Activated naive CD4-positive, alpha-beta T cell treated with anti-CD3 and anti-CD28 coated beads, Interleukin-2, amount 50 U/mL, for 24 hours (primary cell): ENCODE data around the gene RSPO3.

Experiments used
- H3K27ac Mint-ChIP-seq: one replicate; pipeline ENCODE4 v1.8.0; 2021; ENCODE audit warnings: mild to moderate bottlenecking, mixed read lengths
- H3K27me3 Mint-ChIP-seq: one replicate; pipeline ENCODE4 v1.8.0; 2021; ENCODE audit warnings: mixed read lengths
- H3K36me3 Mint-ChIP-seq: one replicate; pipeline ENCODE4 v1.8.0; 2021; ENCODE audit warnings: mixed read lengths
- H3K4me1 Mint-ChIP-seq: one replicate; pipeline ENCODE4 v1.8.0; 2021; ENCODE audit warnings: mixed read lengths
- H3K4me3 Mint-ChIP-seq: one replicate; pipeline ENCODE4 v1.8.0; 2021; ENCODE audit warnings: mild to moderate bottlenecking, mixed read lengths
- H3K9me3 Mint-ChIP-seq: one replicate; pipeline ENCODE4 v1.8.0; 2021; ENCODE audit warnings: mixed read lengths

Gene RSPO3

GRCh38 chr6:127100510-127101140 lies 17.8 kb upstream of the RSPO3 start:
- H3K9me3 Mint-ChIP-seq, result no peaks in the 10 kb centered on the region
- no peak overlapping the region for H3K4me3 Mint-ChIP-seq
- H3K27ac Mint-ChIP-seq, result no peak overlapping the region
- H3K36me3 Mint-ChIP-seq, result no peaks in the 10 kb centered on the region
- H3K27me3 Mint-ChIP-seq, result peaks cover 8% of the 10 kb centered on the region
- H3K4me1 Mint-ChIP-seq, result no peaks in the 10 kb centered on the region

- no peaks in the 10 kb centered on the region for H3K4me1 Mint-ChIP-seq
- no peak overlapping the region for H3K4me3 Mint-ChIP-seq
- H3K27ac Mint-ChIP-seq, result no peak overlapping the region
- H3K27me3 Mint-ChIP-seq, result peaks cover 14% of the 10 kb centered on the region
- H3K9me3 Mint-ChIP-seq, result no peaks in the 10 kb centered on the region
- no peaks in the 10 kb centered on the region for H3K36me3 Mint-ChIP-seq
These were observed 16.2 kb upstream of the RSPO3 start for GRCh38 chr6:127102299-127102698.

- H3K36me3 Mint-ChIP-seq, result no peaks in the 10 kb centered on the region
- H3K9me3 Mint-ChIP-seq, result no peaks in the 10 kb centered on the region
- peaks cover 14% of the 10 kb centered on the region for H3K27me3 Mint-ChIP-seq
- no peak overlapping the region for H3K4me3 Mint-ChIP-seq
- H3K27ac Mint-ChIP-seq, result no peak overlapping the region
- no peaks in the 10 kb centered on the region for H3K4me1 Mint-ChIP-seq
These were observed 15.6 kb upstream of the RSPO3 start for GRCh38 chr6:127102859-127103258.

GRCh38 chr6:127103482-127103881 lies 15.0 kb upstream of the RSPO3 start:
- Mint-ChIP-seq H3K9me3 (no peaks in the 10 kb centered on the region), H3K4me3 (no peak overlapping the region), H3K36me3 (no peaks in the 10 kb centered on the region), H3K4me1 (no peaks in the 10 kb centered on the region), H3K27me3 (peaks cover 14% of the 10 kb centered on the region), H3K27ac (no peak overlapping the region)

GRCh38 chr6:127107916-127108315 lies 10.6 kb upstream of the RSPO3 start:
- Mint-ChIP-seq H3K9me3 (no peaks in the 10 kb centered on the region), H3K27me3 (peaks cover 21% of the 10 kb centered on the region), H3K27ac (no peak overlapping the region), H3K36me3 (no peaks in the 10 kb centered on the region), H3K4me1 (no peaks in the 10 kb centered on the region), H3K4me3 (no peak overlapping the region)

- no peaks in the 10 kb centered on the region for H3K9me3 Mint-ChIP-seq
- no peaks in the 10 kb centered on the region for H3K4me1 Mint-ChIP-seq
- H3K27ac Mint-ChIP-seq, result no peak overlapping the region
- H3K27me3 Mint-ChIP-seq, result peaks cover 23% of the 10 kb centered on the region
- no peak overlapping the region for H3K4me3 Mint-ChIP-seq
- H3K36me3 Mint-ChIP-seq, result no peaks in the 10 kb centered on the region
These were observed 7.8 kb upstream of the RSPO3 start for GRCh38 chr6:127110712-127111111.

GRCh38 chr6:127111526-127111925 lies 6.9 kb upstream of the RSPO3 start:
- Mint-ChIP-seq H3K4me3 (no peak overlapping the region), H3K9me3 (no peaks in the 10 kb centered on the region), H3K36me3 (no peaks in the 10 kb centered on the region), H3K4me1 (no peaks in the 10 kb centered on the region), H3K27ac (no peak overlapping the region), H3K27me3 (peaks cover 26% of the 10 kb centered on the region)

- H3K9me3 Mint-ChIP-seq, result no peaks in the 10 kb centered on the region
- no peak overlapping the region for H3K27ac Mint-ChIP-seq
- H3K4me3 Mint-ChIP-seq, result no peak overlapping the region
- H3K27me3 Mint-ChIP-seq, result peaks cover 29% of the 10 kb centered on the region
- no peaks in the 10 kb centered on the region for H3K36me3 Mint-ChIP-seq
- peaks cover 10% of the 10 kb centered on the region for H3K4me1 Mint-ChIP-seq
These were observed 4.2 kb upstream of the RSPO3 start for GRCh38 chr6:127114214-127114760.

- H3K4me1 Mint-ChIP-seq, result peaks cover 14% of the 10 kb centered on the region
- H3K9me3 Mint-ChIP-seq, result no peaks in the 10 kb centered on the region
- peaks cover 32% of the 10 kb centered on the region for H3K27me3 Mint-ChIP-seq
- no peak overlapping the region for H3K27ac Mint-ChIP-seq
- H3K36me3 Mint-ChIP-seq, result no peaks in the 10 kb centered on the region
- no peak overlapping the region for H3K4me3 Mint-ChIP-seq
These were observed 3.3 kb upstream of the RSPO3 start for GRCh38 chr6:127115084-127115655.

- Mint-ChIP-seq H3K27me3 (peaks cover 30% of the 10 kb centered on the region), H3K9me3 (no peaks in the 10 kb centered on the region), H3K4me3 (no peak overlapping the region), H3K27ac (no peak overlapping the region), H3K4me1 (peaks cover 14% of the 10 kb centered on the region), H3K36me3 (no peaks in the 10 kb centered on the region)
These were observed 2.7 kb upstream of the RSPO3 start for GRCh38 chr6:127115746-127116145.

- Mint-ChIP-seq H3K27me3 (peaks cover 43% of the 10 kb centered on the region), H3K9me3 (no peaks in the 10 kb centered on the region), H3K36me3 (no peaks in the 10 kb centered on the region), H3K27ac (no peak overlapping the region), H3K4me1 (peaks cover 26% of the 10 kb centered on the region), H3K4me3 (peak overlapping the region; percentile 51)
These were observed 533 bp upstream of the RSPO3 start for GRCh38 chr6:127117979-127118297.

- no peak overlapping the region for H3K27ac Mint-ChIP-seq
These were observed 891 bp downstream of the RSPO3 start for GRCh38 chr6:127119102-127120022.

GRCh38 chr6:127120023-127120786 lies 1.7 kb downstream of the RSPO3 start:
- H3K4me3 Mint-ChIP-seq, result peak overlapping the region; percentile 45
- peaks cover 26% of the 10 kb centered on the region for H3K4me1 Mint-ChIP-seq
- H3K27ac Mint-ChIP-seq, result no peak overlapping the region
- peaks cover 47% of the 10 kb centered on the region for H3K27me3 Mint-ChIP-seq
- no peaks in the 10 kb centered on the region for H3K36me3 Mint-ChIP-seq
- H3K9me3 Mint-ChIP-seq, result no peaks in the 10 kb centered on the region

More at GRCh38 chr6:127119102-127120022, 891 bp downstream of the RSPO3 start:
- Mint-ChIP-seq H3K4me1 (peaks cover 26% of the 10 kb centered on the region), H3K36me3 (no peaks in the 10 kb centered on the region), H3K9me3 (no peaks in the 10 kb centered on the region), H3K27me3 (peaks cover 49% of the 10 kb centered on the region), H3K4me3 (peak overlapping the region; percentile 81)

- H3K4me3 Mint-ChIP-seq, result no peak overlapping the region
- no peaks in the 10 kb centered on the region for H3K9me3 Mint-ChIP-seq
- H3K27ac Mint-ChIP-seq, result no peak overlapping the region
- no peaks in the 10 kb centered on the region for H3K36me3 Mint-ChIP-seq
- peaks cover 44% of the 10 kb centered on the region for H3K27me3 Mint-ChIP-seq
- H3K4me1 Mint-ChIP-seq, result peaks cover 26% of the 10 kb centered on the region
These were observed 2.5 kb downstream of the RSPO3 start for GRCh38 chr6:127120787-127121636.

- H3K27me3 Mint-ChIP-seq, result peaks cover 42% of the 10 kb centered on the region
- H3K9me3 Mint-ChIP-seq, result no peaks in the 10 kb centered on the region
- no peaks in the 10 kb centered on the region for H3K36me3 Mint-ChIP-seq
- peaks cover 26% of the 10 kb centered on the region for H3K4me1 Mint-ChIP-seq
- no peak overlapping the region for H3K27ac Mint-ChIP-seq
- no peak overlapping the region for H3K4me3 Mint-ChIP-seq
These were observed 3.1 kb downstream of the RSPO3 start for GRCh38 chr6:127121637-127121960.
